WI38 (cell line): ENCODE results near the gene PDE4A.
"Not testable (repeated sequence)": the region's sequence is repeated elsewhere in the genome, so short reads cannot be mapped to it uniquely, and the experiment has no call there.

ENCODE experiments used
- H3K4me3 ChIP-seq: 2 replicates; pipeline ENCODE4 v1.5.1; 2011; ENCODE audit warnings: low read depth, mild to moderate bottlenecking, control low read depth, low read length
- CTCF ChIP-seq: IDR thresholded peaks from 2 replicates; pipeline ENCODE4 v1.5.1; 2012; ENCODE audit warnings: low read depth, mild to moderate bottlenecking, control low read depth, low read length

Gene PDE4A

DNA sequence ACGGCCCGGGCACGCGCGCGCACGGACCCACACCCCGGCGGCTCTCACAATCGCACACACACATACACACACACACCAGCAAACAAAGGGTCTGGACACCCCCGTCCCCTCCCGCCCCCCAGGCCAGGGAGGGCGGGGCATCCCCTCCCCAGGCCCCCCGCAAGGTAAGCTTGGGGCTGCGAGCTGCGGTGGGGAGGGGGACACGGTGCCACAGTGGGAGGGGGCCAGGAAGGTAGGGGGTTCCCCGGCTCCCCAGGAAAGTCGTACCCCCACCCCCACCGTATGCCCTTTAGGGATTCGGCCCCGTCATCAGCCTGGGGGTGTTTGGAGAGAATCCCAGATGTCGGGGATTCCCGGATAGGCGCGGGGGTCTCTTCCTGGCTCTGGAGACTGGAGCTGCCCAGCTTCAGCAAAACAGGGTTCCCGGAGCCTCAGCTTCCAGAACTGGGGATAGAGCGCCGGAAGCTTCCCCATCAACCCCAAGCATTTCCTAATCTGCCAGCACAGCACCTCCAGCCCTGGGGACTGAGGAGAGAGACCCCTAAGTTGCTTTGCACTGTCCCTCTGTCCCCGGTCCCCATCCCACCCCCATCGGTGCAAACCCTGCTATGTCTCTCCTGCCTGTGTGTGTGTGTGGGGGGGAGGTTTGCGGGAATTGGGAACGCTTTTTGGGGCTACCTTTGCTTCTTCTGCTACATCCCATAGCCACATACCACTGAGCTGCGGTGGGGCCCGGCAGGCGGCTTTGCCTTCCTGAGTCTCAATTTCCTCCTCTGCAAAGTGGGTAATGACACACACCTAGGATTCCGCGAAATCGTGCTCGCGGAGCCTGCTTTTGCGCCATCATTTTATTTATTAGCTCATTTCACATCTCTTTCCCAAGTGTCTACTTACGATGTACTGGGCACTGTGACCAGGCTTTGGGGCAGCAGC, 15.2 kb upstream of the PDE4A start:
- no peak for TF ChIP-seq CTCF
- H3K4me3 ChIP-seq, result peak overlapping the region; percentile 100

DNA sequence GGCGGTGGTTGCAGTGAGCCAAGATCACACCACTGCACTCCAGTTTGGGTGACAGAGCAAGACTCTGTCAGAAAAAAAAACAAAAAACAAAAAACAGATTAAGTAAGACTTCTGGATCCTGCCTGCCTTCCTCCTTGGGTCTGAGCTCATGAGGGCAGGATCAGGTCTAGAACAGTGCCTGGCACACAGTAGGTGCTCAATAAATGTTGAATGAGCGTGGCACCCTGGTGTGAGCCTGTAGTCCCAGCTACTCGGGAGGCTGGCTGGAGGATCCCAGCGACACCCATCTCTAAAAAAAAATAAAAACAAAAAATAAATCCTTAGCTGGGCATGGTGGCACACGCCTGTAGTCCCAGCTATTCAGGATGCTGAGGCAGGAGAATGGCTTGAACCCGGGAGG, 14.1 kb upstream of the PDE4A start:
- no peak overlapping the region for H3K4me3 ChIP-seq
- TF ChIP-seq CTCF, result no peak

DNA sequence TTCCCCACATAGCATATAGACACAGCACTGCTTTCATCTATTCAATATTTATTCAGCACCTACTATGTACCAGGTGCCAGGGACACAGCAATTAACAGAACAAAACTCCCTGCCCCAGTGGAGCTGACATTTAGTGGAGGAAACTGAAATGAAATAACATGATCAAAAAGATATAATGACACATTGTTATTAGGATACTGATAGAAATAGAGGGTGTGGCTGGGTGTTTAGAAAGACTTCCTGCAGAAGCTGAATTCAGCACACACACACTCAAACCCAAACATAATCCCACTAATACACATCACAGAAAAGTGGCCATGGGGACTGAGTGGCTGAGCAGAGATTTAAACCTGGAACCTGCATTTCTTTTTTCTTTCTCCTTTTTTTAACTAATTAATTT, 13.2 kb upstream of the PDE4A start:
- no peak overlapping the region for H3K4me3 ChIP-seq
- TF ChIP-seq CTCF, result no peak

DNA sequence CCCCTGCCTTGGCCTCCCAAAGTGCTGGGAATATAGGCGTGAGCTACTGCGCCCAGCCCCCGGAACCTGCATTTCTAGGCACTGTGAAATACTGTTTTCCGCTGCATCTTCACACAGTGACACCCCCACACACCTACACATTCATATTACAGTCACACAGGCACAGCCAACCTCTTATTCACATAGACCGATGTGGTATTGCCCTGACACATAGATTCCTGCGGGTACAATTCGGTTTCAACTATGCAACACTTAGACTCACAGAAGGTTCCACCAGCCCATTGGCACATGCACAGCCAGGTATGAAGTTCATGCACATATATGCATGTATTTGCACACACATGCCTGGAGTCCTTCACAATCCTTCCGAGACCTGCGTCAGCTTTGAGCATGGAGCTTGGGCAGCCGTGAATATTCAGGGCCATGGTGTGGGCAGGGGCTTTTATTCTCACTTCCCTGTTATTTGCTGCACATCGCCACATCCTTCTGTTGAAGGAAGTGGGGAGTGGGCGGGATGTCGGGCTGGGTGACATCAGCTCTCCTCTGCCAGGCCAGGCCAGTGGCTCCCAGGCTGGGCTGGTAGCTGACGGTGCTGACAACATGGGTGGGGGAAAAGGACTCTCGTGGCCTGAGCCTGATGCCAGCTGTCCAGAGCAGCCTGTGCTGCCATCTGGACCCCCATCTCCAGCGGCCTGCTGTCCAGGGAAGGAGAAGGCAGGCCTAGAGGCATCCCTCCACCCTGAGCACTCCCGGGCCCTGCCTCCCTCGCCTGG, 11.6 kb upstream of the PDE4A start:
- H3K4me3 ChIP-seq, result no peak overlapping the region
- no peak for TF ChIP-seq CTCF

- not testable (repeated sequence) for H3K4me3 ChIP-seq
Measured at GRCh38 chr19:10411224-10411623, 9.1 kb upstream of the PDE4A start.

DNA sequence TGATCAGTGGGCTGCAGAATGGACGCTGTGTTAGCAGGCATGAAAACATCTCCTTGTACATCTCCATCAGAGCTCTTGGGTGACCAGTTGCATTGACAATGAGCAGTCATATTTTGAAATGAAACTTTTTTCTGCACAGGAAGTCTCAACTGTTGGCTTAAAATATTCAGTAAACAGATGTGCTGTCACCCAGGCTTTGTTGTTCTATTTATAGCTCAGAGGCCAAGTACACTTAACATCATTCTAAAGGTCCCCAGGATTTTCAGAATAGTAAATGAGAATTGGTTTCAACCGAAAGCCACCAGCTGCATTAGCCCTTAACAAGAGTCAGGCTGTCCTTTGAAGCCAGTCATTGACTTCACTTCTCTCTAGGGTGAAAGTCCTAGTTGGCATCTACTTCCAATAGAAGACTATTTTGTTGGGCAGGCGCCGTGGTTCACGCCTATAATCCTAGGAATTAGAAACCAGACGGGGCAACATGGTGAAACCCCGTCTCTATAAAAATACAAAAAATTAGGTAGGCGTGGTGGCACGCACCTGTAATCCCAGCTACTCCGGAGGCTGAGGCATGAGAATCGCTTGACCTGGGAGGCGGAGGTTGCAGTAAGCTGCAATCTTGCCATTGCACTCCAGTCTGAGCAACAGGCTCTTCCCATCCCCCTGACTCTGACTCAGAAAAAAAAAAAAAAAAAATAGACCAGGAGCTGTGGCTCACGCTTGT, 7.9 kb upstream of the PDE4A start:
- H3K4me3 ChIP-seq, result no peak overlapping the region
- no peak for TF ChIP-seq CTCF

DNA sequence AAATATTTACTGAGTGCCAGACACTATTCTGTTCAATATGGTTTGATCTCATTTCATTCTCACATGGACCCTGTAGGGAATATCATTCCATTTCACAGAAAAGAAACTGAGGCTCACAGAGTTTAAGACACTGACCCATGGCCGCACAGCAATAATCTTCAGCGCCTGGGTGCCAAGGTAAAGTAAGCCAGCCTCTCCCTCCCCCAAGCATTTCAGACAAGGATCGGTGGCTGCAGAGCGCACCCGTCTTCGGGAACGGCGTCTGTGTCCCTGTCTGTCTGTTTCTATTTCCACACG, 4.3 kb upstream of the PDE4A start:
- TF ChIP-seq CTCF, result no peak
- peak overlapping the region; percentile 74 for H3K4me3 ChIP-seq
